ENCODE measurements around the gene CIAO2A.
A peak's percentile ranks its signal among the peaks of the same experiment; 100 is the strongest.

CIAO2A gene

GRCh38 chr15:64070965-64071851 is 22.4 kb downstream of the CIAO2A start:
- Histone ChIP-seq H3K4me3 (ENCODE audit: low read depth, low read length) (no peak overlapping the region), H3K9me3 (ENCODE audit: severe bottlenecking) (no peaks in the 10 kb centered on the region), H3K27me3 (ENCODE audit: insufficient read depth, low read depth, severe bottlenecking) (no peaks in the 10 kb centered on the region), H3K27ac (no peak overlapping the region), H3K36me3 (peaks cover 16% of the 10 kb centered on the region)
- DNase-seq: no peak
- no peak for TF ChIP-seq CTCF (IDR thresholded peaks at IDR 0.05; ENCODE audit: low read depth, low read length)

- Histone ChIP-seq H3K4me3 (ENCODE audit: low read depth, low read length) (no peak overlapping the region), H3K36me3 (peaks cover 14% of the 10 kb centered on the region), H3K27me3 (ENCODE audit: insufficient read depth, low read depth, severe bottlenecking) (no peaks in the 10 kb centered on the region), H3K9me3 (ENCODE audit: severe bottlenecking) (no peaks in the 10 kb centered on the region), H3K27ac (no peak overlapping the region)
- no peak for TF ChIP-seq CTCF (IDR thresholded peaks at IDR 0.05; ENCODE audit: low read depth, low read length)
- DNase-seq: no peak
These were observed 23.5 kb downstream of the CIAO2A start for GRCh38 chr15:64070106-64070505.

- Histone ChIP-seq H3K4me3 (ENCODE audit: low read depth, low read length) (no peak overlapping the region), H3K27ac (no peak overlapping the region), H3K27me3 (ENCODE audit: insufficient read depth, low read depth, severe bottlenecking) (no peaks in the 10 kb centered on the region), H3K9me3 (ENCODE audit: severe bottlenecking) (no peaks in the 10 kb centered on the region), H3K36me3 (peaks cover 13% of the 10 kb centered on the region)
- no peak for TF ChIP-seq CTCF (IDR thresholded peaks at IDR 0.05; ENCODE audit: low read depth, low read length)
- DNase-seq: no peak
These were observed 25.5 kb downstream of the CIAO2A start for GRCh38 chr15:64068133-64068532.

- peak; percentile 63 for DNase-seq
- peak; percentile 73 for TF ChIP-seq CTCF (IDR thresholded peaks at IDR 0.05; ENCODE audit: low read depth, low read length)
- Histone ChIP-seq H3K36me3 (peaks cover 13% of the 10 kb centered on the region), H3K9me3 (ENCODE audit: severe bottlenecking) (no peaks in the 10 kb centered on the region), H3K4me3 (ENCODE audit: low read depth, low read length) (no peak overlapping the region), H3K27me3 (ENCODE audit: insufficient read depth, low read depth, severe bottlenecking) (no peaks in the 10 kb centered on the region), H3K27ac (no peak overlapping the region)
These were observed 26.0 kb downstream of the CIAO2A start for GRCh38 chr15:64067564-64068030.

- Histone ChIP-seq H3K36me3 (peaks cover 5% of the 10 kb centered on the region; the same call in 1 of the 2 replicates), H3K27ac (no peak overlapping the region), H3K9me3 (ENCODE audit: severe bottlenecking) (no peaks in the 10 kb centered on the region), H3K4me3 (ENCODE audit: low read depth, low read length) (no peak overlapping the region), H3K27me3 (ENCODE audit: insufficient read depth, low read depth, severe bottlenecking) (no peaks in the 10 kb centered on the region)
- DNase-seq: no peak
- no peak for TF ChIP-seq CTCF (IDR thresholded peaks at IDR 0.05; ENCODE audit: low read depth, low read length)
These were observed 27.2 kb downstream of the CIAO2A start for GRCh38 chr15:64066451-64066850.

Measured in WERI-Rb-1 (cell line).